NK-92 (cell line): ENCODE measurements around the gene NAA25.
"Not testable (repeated sequence)": the region's sequence is repeated elsewhere in the genome, so short reads cannot be mapped to it uniquely, and the experiment has no call there.

Experiments
- DNase-seq: peaks from one replicate; lab custom pipeline; 2025; ENCODE audit not compliant: unreplicated experiment; lab: John Stamatoyannopoulos, UW

Gene NAA25

DNA sequence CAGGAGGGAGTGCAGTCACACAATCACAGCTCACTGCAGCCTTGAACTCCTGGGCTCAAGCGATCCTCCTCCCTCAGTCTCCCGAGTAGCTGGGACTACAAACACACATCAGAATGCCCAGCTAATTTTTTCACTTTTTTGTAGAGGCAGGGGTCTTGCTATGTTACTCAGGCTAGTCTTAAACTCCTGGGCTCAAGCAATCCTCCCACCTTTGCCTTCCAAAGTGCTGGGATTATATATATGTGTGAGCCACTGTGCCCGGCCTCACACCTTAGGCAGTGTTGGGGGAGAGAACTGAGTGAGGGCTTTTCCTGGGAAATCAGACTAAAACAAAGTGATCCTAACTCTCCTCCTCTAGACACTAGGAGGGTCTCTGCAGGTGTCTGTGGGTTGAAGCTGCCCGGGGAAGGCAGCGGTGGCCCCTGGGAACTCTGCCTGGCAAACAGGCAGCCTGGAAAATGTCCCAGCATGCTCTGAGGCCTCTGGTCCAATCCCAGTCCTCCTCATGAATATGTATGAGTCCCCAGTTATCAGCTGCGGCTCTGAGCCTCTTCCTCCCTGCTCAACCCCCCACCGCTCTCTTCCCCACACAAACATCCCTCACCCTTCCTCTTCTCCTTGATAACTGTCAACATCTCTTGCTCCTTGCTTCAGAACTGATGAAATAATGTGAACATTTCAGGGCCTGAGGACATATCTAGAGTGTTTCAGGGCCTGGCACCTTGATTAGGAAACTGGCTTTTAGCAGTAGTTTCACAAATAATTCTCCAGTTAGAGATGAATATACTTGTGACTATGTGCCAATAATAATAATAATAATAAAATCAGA, 7.9 kb upstream of the NAA25 start:
- DNase-seq = no peak

- no peak for DNase-seq
Measured at GRCh38 chr12:112115259-112116045, 6.9 kb upstream of the NAA25 start.

DNA sequence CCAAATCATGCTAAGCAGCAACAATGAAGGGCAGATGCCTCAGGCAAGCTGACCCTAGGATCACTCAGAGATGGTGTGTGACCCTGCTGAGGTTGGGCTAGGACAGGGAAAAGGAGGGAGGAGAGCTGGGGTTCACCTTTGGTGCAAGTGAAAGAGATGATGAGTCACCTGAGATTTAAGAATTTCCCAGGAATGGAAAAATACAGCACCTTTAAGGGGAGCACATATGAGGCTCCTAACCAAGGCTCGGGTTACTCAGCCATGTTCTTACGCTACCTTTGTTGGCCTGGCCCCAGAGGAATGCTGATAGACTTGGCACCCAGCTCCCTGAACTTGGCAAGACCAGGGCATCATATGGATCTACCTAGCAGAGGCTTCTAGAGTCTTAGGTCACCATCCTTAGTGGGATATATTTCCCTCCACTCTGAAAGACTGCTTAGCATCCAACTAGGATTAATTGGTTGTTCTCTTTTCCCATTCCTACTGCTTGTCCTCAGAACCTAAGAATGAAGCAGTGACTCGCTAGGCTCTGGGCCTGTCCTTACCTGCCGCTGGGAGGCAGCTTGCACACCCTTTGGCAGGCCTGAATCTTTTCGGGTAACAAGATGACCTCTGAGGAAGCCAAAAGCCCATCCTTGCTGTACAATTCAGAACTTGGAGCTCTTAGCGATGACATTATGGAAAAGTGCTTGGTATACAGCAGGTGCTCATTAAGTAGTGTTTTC, 4.0 kb upstream of the NAA25 start:
- no peak for DNase-seq

- no peak for DNase-seq
Measured at GRCh38 chr12:112111931-112112330, 3.3 kb upstream of the NAA25 start.

DNA sequence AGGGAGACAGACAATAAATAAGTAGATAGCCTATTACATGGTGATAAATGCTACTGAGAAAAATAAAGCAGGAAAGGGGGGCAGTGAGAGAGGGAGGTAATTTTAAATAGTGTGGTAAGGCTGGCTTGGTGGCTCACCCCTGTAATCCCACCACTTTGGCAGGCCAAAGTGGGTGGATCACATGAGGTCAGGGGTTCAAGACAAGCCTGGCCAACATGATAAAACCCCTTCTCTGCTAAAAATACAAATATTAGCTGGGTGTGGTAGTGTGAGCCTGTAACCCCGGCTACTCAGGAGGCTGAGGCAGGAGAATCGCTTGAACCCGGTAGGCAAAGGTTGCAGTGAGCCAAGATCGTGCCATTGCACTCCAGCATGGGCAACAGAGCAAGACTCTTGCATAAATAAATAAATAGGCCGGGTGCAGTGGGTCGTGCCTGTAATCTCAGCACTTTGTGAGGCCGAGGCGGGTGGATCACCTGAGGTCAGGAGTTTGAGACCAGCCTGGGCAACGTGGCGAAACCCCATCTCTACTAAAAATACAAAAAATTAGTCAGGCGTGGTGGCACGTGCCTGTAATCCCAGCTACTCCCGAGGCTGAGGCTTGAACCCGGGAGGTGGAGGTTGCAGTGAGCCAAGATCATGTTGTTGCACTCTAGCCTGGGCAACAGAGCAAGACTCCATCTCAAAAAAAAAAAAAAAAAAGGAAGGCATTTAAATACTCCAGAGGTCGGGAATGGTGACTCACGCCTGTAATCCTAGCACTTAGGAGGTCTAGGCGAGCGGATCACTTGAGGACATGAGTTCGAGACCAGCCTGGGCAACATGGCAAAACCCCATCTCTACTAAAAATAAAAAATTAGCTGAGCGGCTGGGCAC, 2.4 kb upstream of the NAA25 start:
- not testable (repeated sequence) for DNase-seq

GRCh38 chr12:112107306-112108201, 1.0 kb downstream of the NAA25 start:
- no peak for DNase-seq

- no peak for DNase-seq
Measured at GRCh38 chr12:112105891-112106290, 2.7 kb downstream of the NAA25 start.

DNA sequence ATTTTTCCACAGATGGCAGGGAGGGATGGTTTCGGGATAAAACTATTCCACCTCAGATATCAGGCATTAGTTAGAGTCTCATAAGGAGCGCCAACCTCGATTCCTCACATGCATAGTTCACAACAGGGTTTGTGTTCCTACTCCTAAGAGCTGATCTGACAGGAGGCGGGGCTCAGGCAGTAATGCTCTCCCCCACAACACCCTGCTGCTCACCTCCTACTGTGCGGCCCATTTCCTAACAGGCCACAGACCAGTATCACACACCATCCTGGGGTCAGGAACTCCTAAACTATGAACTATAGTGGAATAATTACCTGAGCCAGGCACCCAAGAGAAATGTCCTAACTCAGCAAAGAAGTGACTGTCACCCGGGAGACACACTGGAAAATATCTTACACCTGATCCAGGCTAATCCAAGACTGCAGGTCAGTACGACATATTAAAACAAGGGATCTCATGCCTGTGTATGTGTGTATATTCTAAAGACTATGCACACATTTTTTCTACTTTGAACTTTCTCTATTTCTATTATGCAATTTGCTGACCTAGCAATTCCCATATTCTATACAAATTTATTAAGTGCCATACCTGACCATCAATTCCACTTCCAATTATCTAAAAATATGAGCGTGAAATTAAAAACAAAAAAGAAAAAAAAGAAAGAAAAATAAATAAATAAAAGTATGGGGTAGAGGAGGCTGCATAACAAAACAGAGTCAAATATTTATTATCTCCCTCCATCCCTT, 4.7 kb downstream of the NAA25 start:
- no peak for DNase-seq

DNA sequence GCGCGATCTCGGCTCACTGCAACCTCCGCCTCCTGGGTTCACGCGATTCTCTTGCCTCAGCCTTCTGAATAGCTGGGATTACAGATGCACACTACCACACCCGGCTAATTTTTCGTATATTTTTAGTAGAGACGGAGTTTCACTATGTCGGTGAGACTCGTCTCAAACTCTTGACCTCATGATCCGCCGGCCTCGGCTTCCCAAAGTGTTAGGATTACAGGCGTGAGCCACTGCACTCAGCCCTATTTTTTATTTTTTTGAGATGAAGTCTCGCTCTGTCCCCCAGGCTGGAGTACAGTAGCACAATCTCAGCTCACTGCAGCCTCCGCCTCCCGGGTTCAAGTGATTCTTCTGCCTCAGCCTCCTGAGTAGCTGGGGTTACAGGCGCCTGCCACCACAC, 5.8 kb downstream of the NAA25 start:
- not testable (repeated sequence) for DNase-seq

- no peak for DNase-seq
Measured at GRCh38 chr12:112102127-112102526, 6.5 kb downstream of the NAA25 start.

GRCh38 chr12:112100500-112100899, 8.1 kb downstream of the NAA25 start:
- DNase-seq = not testable (repeated sequence)

GRCh38 chr12:112097641-112098040, 10.9 kb downstream of the NAA25 start:
- no peak for DNase-seq

GRCh38 chr12:112096667-112097066, 11.9 kb downstream of the NAA25 start:
- no peak for DNase-seq

GRCh38 chr12:112096070-112096469, 12.5 kb downstream of the NAA25 start:
- DNase-seq = no peak

GRCh38 chr12:112091563-112091962, 17.0 kb downstream of the NAA25 start:
- DNase-seq = no peak

DNA sequence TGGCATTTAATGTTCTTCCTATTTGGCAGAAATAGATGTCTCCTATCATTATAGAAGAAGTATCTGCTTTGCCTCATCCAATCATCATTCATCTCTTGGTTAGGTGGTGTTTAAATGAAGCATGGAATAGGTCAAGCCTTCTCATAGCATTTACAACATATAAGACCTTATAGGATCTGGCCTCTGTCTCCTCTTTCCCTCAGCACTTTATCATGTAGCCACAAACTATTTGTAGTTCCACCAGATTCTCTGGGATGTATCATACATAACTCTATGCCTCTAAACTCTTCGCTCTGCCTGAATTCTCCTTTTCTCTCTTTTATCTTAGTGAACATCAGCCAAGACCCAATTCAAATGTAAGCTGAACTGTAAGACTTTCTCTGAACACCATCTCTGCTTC, 20.7 kb downstream of the NAA25 start:
- DNase-seq = no peak

DNA sequence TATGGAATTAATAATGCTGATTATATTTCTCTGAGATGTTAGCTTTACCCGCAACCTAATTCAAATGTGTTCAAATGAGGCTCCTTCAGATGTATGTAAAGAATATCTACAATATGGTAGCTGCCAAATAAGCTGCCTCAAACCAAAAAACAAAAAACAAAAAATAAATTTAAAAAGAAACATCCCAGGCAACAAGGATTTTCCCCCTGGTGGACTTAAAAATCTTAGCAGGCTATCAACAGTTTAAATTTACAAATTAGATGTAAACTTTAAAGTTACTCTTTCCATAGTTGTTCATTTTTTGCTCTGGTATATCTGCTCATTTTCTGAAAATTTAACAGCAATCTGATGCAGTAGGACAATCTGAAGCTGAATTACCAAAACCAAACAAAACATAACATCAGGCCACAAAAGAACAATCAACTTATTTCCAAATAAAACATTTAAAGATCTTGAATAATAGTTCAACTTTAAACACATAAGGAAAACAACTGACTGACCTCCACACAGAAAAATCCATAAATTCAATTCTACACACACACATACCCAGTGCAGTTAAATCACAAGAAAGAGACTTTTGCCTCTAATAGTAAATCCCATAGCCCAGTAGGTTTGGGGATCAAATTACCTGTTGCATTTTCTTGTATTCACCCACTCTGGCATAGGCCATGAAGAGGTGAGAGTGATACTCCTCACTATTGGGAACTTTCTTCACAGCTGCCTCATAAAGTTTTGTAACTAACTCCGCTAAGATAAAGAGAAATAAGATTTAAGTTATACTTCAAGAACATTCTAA, 21.3 kb downstream of the NAA25 start:
- DNase-seq = no peak

DNA sequence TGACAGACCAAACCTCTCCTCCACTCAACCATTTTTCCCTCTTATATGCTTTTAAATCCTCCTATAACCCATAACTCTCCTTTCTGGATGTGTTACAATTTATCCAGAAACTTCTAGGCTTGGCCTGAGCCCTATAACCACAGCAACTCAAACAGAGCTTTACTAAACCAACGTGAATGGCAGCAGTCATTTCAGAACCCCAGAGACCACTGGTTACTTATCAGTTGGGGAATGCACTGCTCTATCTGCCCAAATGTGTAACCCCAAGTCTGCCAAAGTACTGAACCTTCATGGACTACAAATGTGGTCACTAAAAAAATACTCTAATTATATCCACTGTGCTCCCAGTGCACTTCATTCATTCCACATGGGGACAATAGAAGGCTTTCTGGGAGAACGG, 42.0 kb downstream of the NAA25 start:
- DNase-seq = no peak
